Measurements from ENCODE around the gene MICAL3.

Gene MICAL3

GRCh38 chr22:17743661-17744411 is 280.5 kb downstream of the MICAL3 start:
- Histone ChIP-seq H3K9ac (ENCODE audit: insufficient read length) (no peak overlapping the region), H3K27ac (no peak overlapping the region), H3K36me3 (ENCODE audit: insufficient read depth, low read length) (no peaks in the 10 kb centered on the region; the same call in 1 of the 2 replicates), H3K9me3 (ENCODE audit: low read depth, low read length) (no peaks in the 10 kb centered on the region), H3K4me3 (no peak overlapping the region)
- TF ChIP-seq POLR2AphosphoS5 (IDR thresholded peaks at IDR 0.05; ENCODE audit: borderline replicate concordance, low read depth, low read length) (no peak), FOXP2 (optimal IDR thresholded peaks at IDR 0.05; ENCODE audit: control extremely low read depth, extremely low read length, insufficient read depth) (no peak), EZH2 (IDR thresholded peaks at IDR 0.05) (no peak)
- DNase-seq (ENCODE audit: low read depth, low spot score): no peak

- DNase-seq (ENCODE audit: low read depth, low spot score): no peak
- TF ChIP-seq POLR2AphosphoS5 (IDR thresholded peaks at IDR 0.05; ENCODE audit: borderline replicate concordance, low read depth, low read length) (no peak), EZH2 (IDR thresholded peaks at IDR 0.05) (no peak), FOXP2 (optimal IDR thresholded peaks at IDR 0.05; ENCODE audit: control extremely low read depth, extremely low read length, insufficient read depth) (no peak)
- Histone ChIP-seq H3K4me3 (no peak overlapping the region), H3K9me3 (ENCODE audit: low read depth, low read length) (no peaks in the 10 kb centered on the region), H3K9ac (ENCODE audit: insufficient read length) (no peak overlapping the region), H3K36me3 (ENCODE audit: insufficient read depth, low read length) (peaks cover 8% of the 10 kb centered on the region; the same call in 1 of the 2 replicates), H3K27ac (no peak overlapping the region)
Measured at GRCh38 chr22:17742527-17742902, 281.8 kb downstream of the MICAL3 start.

GRCh38 chr22:17741866-17742526 is 282.4 kb downstream of the MICAL3 start:
- Histone ChIP-seq H3K4me3 (no peak overlapping the region), H3K9me3 (ENCODE audit: low read depth, low read length) (no peaks in the 10 kb centered on the region), H3K9ac (ENCODE audit: insufficient read length) (no peak overlapping the region), H3K27ac (no peak overlapping the region), H3K36me3 (ENCODE audit: insufficient read depth, low read length) (peaks cover 10% of the 10 kb centered on the region; the same call in 1 of the 2 replicates)
- DNase-seq (ENCODE audit: low read depth, low spot score): no peak
- TF ChIP-seq EZH2 (IDR thresholded peaks at IDR 0.05) (no peak), FOXP2 (optimal IDR thresholded peaks at IDR 0.05; ENCODE audit: control extremely low read depth, extremely low read length, insufficient read depth) (no peak), POLR2AphosphoS5 (IDR thresholded peaks at IDR 0.05; ENCODE audit: borderline replicate concordance, low read depth, low read length) (no peak)

- Histone ChIP-seq H3K9me3 (ENCODE audit: low read depth, low read length) (no peaks in the 10 kb centered on the region), H3K36me3 (ENCODE audit: insufficient read depth, low read length) (peaks cover 26% of the 10 kb centered on the region)
Measured at GRCh38 chr22:17739196-17739975, 285.0 kb downstream of the MICAL3 start.

GRCh38 chr22:17738386-17739128 is 285.8 kb downstream of the MICAL3 start:
- no peak overlapping the region for H3K4me3 ChIP-seq
- H3K27ac ChIP-seq: no peak overlapping the region
- H3K9ac ChIP-seq (ENCODE audit: insufficient read length): no peak overlapping the region
- H3K36me3 ChIP-seq (ENCODE audit: insufficient read depth, low read length): peaks cover 34% of the 10 kb centered on the region
- no peak for TF ChIP-seq POLR2AphosphoS5 (IDR thresholded peaks at IDR 0.05; ENCODE audit: borderline replicate concordance, low read depth, low read length)
- no peak for TF ChIP-seq FOXP2 (optimal IDR thresholded peaks at IDR 0.05; ENCODE audit: control extremely low read depth, extremely low read length, insufficient read depth)
- no peak for TF ChIP-seq EZH2 (IDR thresholded peaks at IDR 0.05)
- DNase-seq (ENCODE audit: low read depth, low spot score): no peak
- no peaks in the 10 kb centered on the region for H3K9me3 ChIP-seq (ENCODE audit: low read depth, low read length)

More at GRCh38 chr22:17739196-17739975, 285.0 kb downstream of the MICAL3 start:
- DNase-seq (ENCODE audit: low read depth, low spot score): no peak
- no peak overlapping the region for H3K9ac ChIP-seq (ENCODE audit: insufficient read length)
- TF ChIP-seq POLR2AphosphoS5 (IDR thresholded peaks at IDR 0.05; ENCODE audit: borderline replicate concordance, low read depth, low read length) (no peak), EZH2 (IDR thresholded peaks at IDR 0.05) (no peak), FOXP2 (optimal IDR thresholded peaks at IDR 0.05; ENCODE audit: control extremely low read depth, extremely low read length, insufficient read depth) (no peak)
- H3K4me3 ChIP-seq: no peak overlapping the region
- H3K27ac ChIP-seq: no peak overlapping the region
